KOPT-K1 (cell line): ENCODE measurements around the gene MEX3D.
"Not testable (repeated sequence)": the region's sequence is repeated elsewhere in the genome, so short reads cannot be mapped to it uniquely, and the experiment has no call there.

Experiments
- H3K27ac ChIP-seq: fragments of 200-600 bp; sonication (generic); 2 replicates; pipeline ENCODE4 v1.5.1; 2016; ENCODE audit warnings: antibody characterized with exemption, mild to moderate bottlenecking, low read depth, low read length; ENCODE audit not compliant: poor library complexity, severe bottlenecking
- H3K36me3 ChIP-seq: fragments of 200-600 bp; sonication (generic); 2 replicates; pipeline ENCODE4 v1.5.1; 2017; ENCODE audit warnings: antibody characterized with exemption, mild to moderate bottlenecking, low read length, moderate library complexity; ENCODE audit not compliant: insufficient read depth
- H3K9me3 ChIP-seq: fragments of 200-600 bp; sonication (generic); 2 replicates; pipeline ENCODE4 v1.5.1; 2017; ENCODE audit warnings: antibody characterized with exemption, low read length, mild to moderate bottlenecking; ENCODE audit not compliant: insufficient read depth, poor library complexity, severe bottlenecking

The MEX3D gene

GRCh38 chr19:1549332-1549945 lies 18.7 kb downstream of the MEX3D start:
- Histone ChIP-seq H3K27ac (no peak overlapping the region), H3K36me3 (peaks cover 2% of the 10 kb centered on the region; the same call in 1 of the 2 replicates)

GRCh38 chr19:1540365-1540925 lies 27.7 kb downstream of the MEX3D start:
- Histone ChIP-seq H3K36me3 (no peaks in the 10 kb centered on the region), H3K9me3 (no peaks in the 10 kb centered on the region), H3K27ac (no peak overlapping the region)

More at GRCh38 chr19:1549332-1549945, 18.7 kb downstream of the MEX3D start:
- no peaks in the 10 kb centered on the region for H3K9me3 ChIP-seq

- H3K27ac ChIP-seq, H3K9me3 ChIP-seq, H3K36me3 ChIP-seq: not testable (repeated sequence)
These were observed 28.4 kb downstream of the MEX3D start for GRCh38 chr19:1539749-1540148.

GRCh38 chr19:1538978-1539377 lies 29.1 kb downstream of the MEX3D start:
- H3K36me3 ChIP-seq, result no peaks in the 10 kb centered on the region
- H3K9me3 ChIP-seq, result no peaks in the 10 kb centered on the region

GRCh38 chr19:1535699-1536098 lies 32.4 kb downstream of the MEX3D start:
- not testable (repeated sequence) for H3K36me3 ChIP-seq, H3K27ac ChIP-seq, H3K9me3 ChIP-seq

More at GRCh38 chr19:1538978-1539377, 29.1 kb downstream of the MEX3D start:
- H3K27ac ChIP-seq, result no peak overlapping the region

GRCh38 chr19:1534972-1535371 lies 33.2 kb downstream of the MEX3D start:
- Histone ChIP-seq H3K27ac (no peak overlapping the region), H3K9me3 (no peaks in the 10 kb centered on the region), H3K36me3 (no peaks in the 10 kb centered on the region)

- Histone ChIP-seq H3K27ac (no peak overlapping the region), H3K36me3 (no peaks in the 10 kb centered on the region), H3K9me3 (no peaks in the 10 kb centered on the region)
These were observed 34.5 kb downstream of the MEX3D start for GRCh38 chr19:1533510-1534150.

- H3K27ac ChIP-seq, result no peak overlapping the region
- H3K9me3 ChIP-seq, result no peaks in the 10 kb centered on the region
These were observed 36.1 kb downstream of the MEX3D start for GRCh38 chr19:1532003-1532402.

GRCh38 chr19:1531587-1531986 lies 36.5 kb downstream of the MEX3D start:
- Histone ChIP-seq H3K27ac (no peak overlapping the region), H3K36me3 (no peaks in the 10 kb centered on the region), H3K9me3 (no peaks in the 10 kb centered on the region)

More at GRCh38 chr19:1532003-1532402, 36.1 kb downstream of the MEX3D start:
- H3K36me3 ChIP-seq, result no peaks in the 10 kb centered on the region

- not testable (repeated sequence) for H3K36me3 ChIP-seq, H3K27ac ChIP-seq, H3K9me3 ChIP-seq
These were observed 37.3 kb downstream of the MEX3D start for GRCh38 chr19:1530856-1531255.

GRCh38 chr19:1529430-1529816 lies 38.7 kb downstream of the MEX3D start:
- Histone ChIP-seq H3K36me3 (no peaks in the 10 kb centered on the region), H3K27ac (no peak overlapping the region), H3K9me3 (no peaks in the 10 kb centered on the region)

GRCh38 chr19:1528596-1529429 lies 39.3 kb downstream of the MEX3D start:
- no peaks in the 10 kb centered on the region for H3K36me3 ChIP-seq
- no peak overlapping the region for H3K27ac ChIP-seq
- no peaks in the 10 kb centered on the region for H3K9me3 ChIP-seq

- Histone ChIP-seq H3K9me3 (no peaks in the 10 kb centered on the region), H3K36me3 (no peaks in the 10 kb centered on the region), H3K27ac (no peak overlapping the region)
These were observed 40.3 kb downstream of the MEX3D start for GRCh38 chr19:1527650-1528309.

- no peaks in the 10 kb centered on the region for H3K36me3 ChIP-seq
- H3K27ac ChIP-seq, result no peak overlapping the region
- H3K9me3 ChIP-seq, result no peaks in the 10 kb centered on the region
These were observed 41.0 kb downstream of the MEX3D start for GRCh38 chr19:1526979-1527649.
